ENCODE data around the gene ATP5F1D.

ATP5F1D gene

GRCh38 chr19:1290703-1291651 lies 49.4 kb downstream of the ATP5F1D start:
- peaks cover 82% of the 10 kb centered on the region for H3K27me3 Mint-ChIP-seq
- no peaks in the 10 kb centered on the region for H3K9me3 Mint-ChIP-seq
- CTCF ChIA-PET: no interaction called here
- H3K4me3 Mint-ChIP-seq: no peak overlapping the region
- H3K27ac Mint-ChIP-seq: no peak overlapping the region
- H3K4me1 Mint-ChIP-seq: peaks cover 6% of the 10 kb centered on the region
- DNase-seq: no peak
- no peaks in the 10 kb centered on the region for H3K36me3 Mint-ChIP-seq

DNA sequence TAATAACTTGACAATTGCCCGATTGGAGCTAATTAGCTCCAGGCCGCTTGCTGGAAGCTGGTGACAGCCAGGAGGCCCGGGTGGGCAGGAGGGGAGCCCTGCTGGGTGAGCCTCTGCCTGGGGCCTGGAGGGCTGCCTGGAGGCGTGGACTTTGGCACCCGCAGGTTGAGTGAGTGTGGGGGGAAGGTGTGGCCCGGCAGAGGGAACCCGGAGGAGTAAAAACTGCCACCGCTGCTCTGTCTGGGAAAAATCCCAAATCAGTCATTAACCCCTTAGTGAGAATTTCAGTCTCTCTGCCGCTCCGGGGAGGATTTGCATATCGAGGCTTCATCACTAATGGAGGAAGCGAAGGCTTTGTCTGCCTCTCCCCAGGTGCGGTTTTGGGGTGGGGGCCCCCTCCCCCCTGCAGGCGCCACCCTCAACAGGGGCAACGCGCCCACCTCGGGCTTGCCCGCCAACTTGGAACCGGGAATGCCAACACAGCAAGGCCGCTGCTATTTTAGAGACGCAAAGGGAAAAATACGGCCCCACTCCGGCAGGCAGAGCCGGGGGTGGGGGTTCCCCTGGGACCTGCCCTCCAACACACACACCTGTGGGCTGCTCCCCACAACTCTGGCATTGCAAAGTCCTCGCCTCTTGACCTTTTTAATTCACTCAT lies 50.3 kb downstream of the ATP5F1D start:
- H3K36me3 Mint-ChIP-seq: no peaks in the 10 kb centered on the region
- no peak overlapping the region for H3K4me3 Mint-ChIP-seq
- H3K27me3 Mint-ChIP-seq: peaks cover 80% of the 10 kb centered on the region
- CTCF ChIA-PET: no interaction called here
- no peak for DNase-seq
- no peaks in the 10 kb centered on the region for H3K9me3 Mint-ChIP-seq
- H3K4me1 Mint-ChIP-seq: peaks cover 4% of the 10 kb centered on the region
- no peak overlapping the region for H3K27ac Mint-ChIP-seq

- Mint-ChIP-seq H3K9me3 (no peaks in the 10 kb centered on the region), H3K36me3 (no peaks in the 10 kb centered on the region), H3K4me1 (peaks cover 4% of the 10 kb centered on the region), H3K27me3 (peaks cover 80% of the 10 kb centered on the region), H3K27ac (no peak overlapping the region), H3K4me3 (no peak overlapping the region)
- CTCF ChIA-PET: no interaction called here
- DNase-seq: no peak
Measured at GRCh38 chr19:1292419-1293151, 51.0 kb downstream of the ATP5F1D start.

GRCh38 chr19:1293782-1294604 lies 52.4 kb downstream of the ATP5F1D start:
- Mint-ChIP-seq H3K4me1 (peaks cover 4% of the 10 kb centered on the region), H3K4me3 (no peak overlapping the region)

More at GRCh38 chr19:1293782-1294604, 52.4 kb downstream of the ATP5F1D start:
- Mint-ChIP-seq H3K27me3 (peaks cover 73% of the 10 kb centered on the region), H3K9me3 (no peaks in the 10 kb centered on the region), H3K36me3 (no peaks in the 10 kb centered on the region), H3K27ac (no peak overlapping the region)
- DNase-seq: no peak
- CTCF ChIA-PET: no interaction called here

All from activated naive CD4-positive, alpha-beta T cell treated with anti-CD3 and anti-CD28 coated beads, Interleukin-2, amount 10 ng/mL, durations not matched to agents 7 days and 5 days (primary cell).